ENCODE data around the gene ATP6V0C.
A peak's percentile ranks its signal among the peaks of the same experiment; 100 is the strongest.

- TF ChIP-seq, protein P1, sequence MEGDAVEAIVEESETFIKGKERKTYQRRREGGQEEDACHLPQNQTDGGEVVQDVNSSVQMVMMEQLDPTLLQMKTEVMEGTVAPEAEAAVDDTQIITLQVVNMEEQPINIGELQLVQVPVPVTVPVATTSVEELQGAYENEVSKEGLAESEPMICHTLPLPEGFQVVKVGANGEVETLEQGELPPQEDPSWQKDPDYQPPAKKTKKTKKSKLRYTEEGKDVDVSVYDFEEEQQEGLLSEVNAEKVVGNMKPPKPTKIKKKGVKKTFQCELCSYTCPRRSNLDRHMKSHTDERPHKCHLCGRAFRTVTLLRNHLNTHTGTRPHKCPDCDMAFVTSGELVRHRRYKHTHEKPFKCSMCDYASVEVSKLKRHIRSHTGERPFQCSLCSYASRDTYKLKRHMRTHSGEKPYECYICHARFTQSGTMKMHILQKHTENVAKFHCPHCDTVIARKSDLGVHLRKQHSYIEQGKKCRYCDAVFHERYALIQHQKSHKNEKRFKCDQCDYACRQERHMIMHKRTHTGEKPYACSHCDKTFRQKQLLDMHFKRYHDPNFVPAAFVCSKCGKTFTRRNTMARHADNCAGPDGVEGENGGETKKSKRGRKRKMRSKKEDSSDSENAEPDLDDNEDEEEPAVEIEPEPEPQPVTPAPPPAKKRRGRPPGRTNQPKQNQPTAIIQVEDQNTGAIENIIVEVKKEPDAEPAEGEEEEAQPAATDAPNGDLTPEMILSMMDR (IDR thresholded peaks at IDR 0.05) = no peak
- TF ChIP-seq POLR2A (IDR thresholded peaks at IDR 0.05) (peak in 1 of 2 donors; percentile 20), EP300 (IDR thresholded peaks at IDR 0.05) (no peak)
These were observed 38.8 kb upstream of the ATP6V0C start, which contains the start of gene TBC1D24 for GRCh38 chr16:2474877-2475412.
